HepG2 (cell line): ENCODE data around the gene DUS1L. TPM values are rescaled to one million over a fixed set of nuclear protein-coding genes. Genes with fewer than 3 reads are reported as not detected.

ENCODE experiments used
- BRF2 ChIP-seq: sonication (generic); formaldehyde crosslinking; IDR thresholded peaks from 2 replicates; pipeline ENCODE4 v1.8.1; 2022; ENCODE audit warnings: mild to moderate bottlenecking, missing genetic modification reagents
- CREB1 ChIP-seq, 2 experiments: fragments of 450-650 bp in 1 of 2; IDR thresholded peaks; 2 replicates each; pipeline ENCODE4 v1.6.1; 2016 to 2017; ENCODE audit warnings: control low read depth in 1 of 2, mild to moderate bottlenecking in 1 of 2, missing compliant biosample characterization in 1 of 2, missing genetic modification characterization in 1 of 2
- MLLT10 ChIP-seq: sonication (generic); formaldehyde crosslinking; IDR thresholded peaks from 2 replicates; pipeline ENCODE4 v1.4.0; 2020; ENCODE audit warnings: missing genetic modification reagents
- MNT ChIP-seq: fragments of 450-650 bp; IDR thresholded peaks from 2 replicates; pipeline ENCODE4 v1.6.1; 2016
- NFE2 ChIP-seq: sonication (generic); formaldehyde crosslinking; IDR thresholded peaks from 2 replicates; pipeline ENCODE4 v1.4.0; 2020; ENCODE audit warnings: missing genetic modification reagents
- RAD51 ChIP-seq: fragments of 450-650 bp; IDR thresholded peaks from 2 replicates; pipeline ENCODE4 v1.6.1; 2016; ENCODE audit warnings: borderline replicate concordance
- RBFOX2 ChIP-seq: fragments of 200-400 bp; formaldehyde crosslinking; IDR thresholded peaks from 2 replicates; pipeline ENCODE4 v1.6.1; 2017; ENCODE audit warnings: low read depth, mild to moderate bottlenecking, low read length
- TGIF2 ChIP-seq: IDR thresholded peaks from 2 replicates; pipeline ENCODE4 v1.6.1; 2016; ENCODE audit warnings: control low read depth, missing compliant biosample characterization
- ZNF879 ChIP-seq: sonication (generic); formaldehyde crosslinking; IDR thresholded peaks from 2 replicates; pipeline ENCODE4 v1.8.1; 2023; ENCODE audit warnings: missing genetic modification reagents
- polyA plus RNA-seq, 8 experiments: library from polyadenylated mRNA; depleted of rRNA in 3 of 8; stranded (reverse) in 7 of 8; unstranded in 1 of 8; fragments of >200 nt; fragmentation: Illumina TruSeq in 4 of 8; extraction: Trizol in 4 of 8; gene quantifications; 2 replicates each; pipeline versions ENCODE4 v1.2.1 to v1.2.3, GENCODE V29; 2011 to 2016; ENCODE audit warnings: low read depth in 4 of 8, missing spikeins in 1 of 8, mixed read lengths in 1 of 8; ENCODE audit not compliant: insufficient read depth in 1 of 8
- total RNA-seq, 5 experiments: library from RNA; depleted of rRNA; stranded (reverse); fragments of >200 nt; fragmentation: Illumina TruSeq; extraction: Trizol; gene quantifications; 2 replicates each; pipeline ENCODE4 v1.2.3, GENCODE V29; 2016; ENCODE audit warnings: low read depth in 1 of 5

Gene DUS1L
- total and polyA plus RNA-seq, 2 of the 13 experiments (the other 11 are each of a cell fraction or from before 2014, with no cell fraction given) = 81.0 to 109 TPM

GRCh38 chr17:82089723-82090548, 24.3 kb upstream of the DUS1L start (continued):
- no peak for TF ChIP-seq BRF2 (CRISPR knock-in tag)
- TF ChIP-seq CREB1 (IDR thresholded peaks at IDR 0.05) = no peak
- TF ChIP-seq CREB1 (CRISPR knock-in tag; IDR thresholded peaks at IDR 0.05) = no peak
- no peak for TF ChIP-seq NFE2 (CRISPR knock-in tag)
- no peak for TF ChIP-seq ZNF879
- no peak for TF ChIP-seq MNT
- peak; percentile 42 for TF ChIP-seq RBFOX2
- no peak for TF ChIP-seq TGIF2 (CRISPR knock-in tag)
- TF ChIP-seq MLLT10 = no peak
- no peak for TF ChIP-seq RAD51
